GOT3 (cell line): ENCODE measurements around the gene CREG1.
"Not testable (repeated sequence)": the region's sequence is repeated elsewhere in the genome, so short reads cannot be mapped to it uniquely, and the experiment has no call there.

Experiments
- DNase-seq: peaks from one replicate; lab custom pipeline; 2025; ENCODE audit warnings: mixed read lengths; lab: John Stamatoyannopoulos, UW

Gene CREG1

GRCh38 chr1:167563579-167564246 lies 10.2 kb upstream of the CREG1 start:
- DNase-seq = no peak

GRCh38 chr1:167562702-167563101 lies 9.1 kb upstream of the CREG1 start:
- DNase-seq = no peak

GRCh38 chr1:167561753-167562152 lies 8.2 kb upstream of the CREG1 start:
- DNase-seq = no peak

GRCh38 chr1:167555971-167556714 lies 2.6 kb upstream of the CREG1 start:
- DNase-seq = peak; percentile 47

- DNase-seq = not testable (repeated sequence)
Measured at GRCh38 chr1:167555072-167555471, 1.5 kb upstream of the CREG1 start.

- DNase-seq = no peak
Measured at GRCh38 chr1:167554028-167554779, 642 bp upstream of the CREG1 start.

GRCh38 chr1:167551362-167551761 lies 2.2 kb downstream of the CREG1 start:
- DNase-seq = no peak

GRCh38 chr1:167548059-167548932 lies 5.3 kb downstream of the CREG1 start:
- DNase-seq = no peak

GRCh38 chr1:167546935-167547334 lies 6.6 kb downstream of the CREG1 start:
- DNase-seq = no peak

- DNase-seq = no peak
Measured at GRCh38 chr1:167545349-167545748, 8.2 kb downstream of the CREG1 start.

- DNase-seq = no peak
Measured at GRCh38 chr1:167544447-167545093, 9.0 kb downstream of the CREG1 start.

GRCh38 chr1:167543199-167543990 lies 10.2 kb downstream of the CREG1 start:
- no peak for DNase-seq

GRCh38 chr1:167542109-167543032 lies 11.2 kb downstream of the CREG1 start:
- no peak for DNase-seq

- no peak for DNase-seq
Measured at GRCh38 chr1:167541610-167542009, 12.0 kb downstream of the CREG1 start.

- DNase-seq = no peak
Measured at GRCh38 chr1:167541003-167541402, 12.6 kb downstream of the CREG1 start.

- DNase-seq = no peak
Measured at GRCh38 chr1:167538657-167539056, 14.9 kb downstream of the CREG1 start.

GRCh38 chr1:167533851-167534300 lies 19.7 kb downstream of the CREG1 start:
- DNase-seq = peak; percentile 13

- DNase-seq = no peak
Measured at GRCh38 chr1:167532964-167533824, 20.4 kb downstream of the CREG1 start.
